Measurements from ENCODE around the gene PLD4.

Gene PLD4, protein sequence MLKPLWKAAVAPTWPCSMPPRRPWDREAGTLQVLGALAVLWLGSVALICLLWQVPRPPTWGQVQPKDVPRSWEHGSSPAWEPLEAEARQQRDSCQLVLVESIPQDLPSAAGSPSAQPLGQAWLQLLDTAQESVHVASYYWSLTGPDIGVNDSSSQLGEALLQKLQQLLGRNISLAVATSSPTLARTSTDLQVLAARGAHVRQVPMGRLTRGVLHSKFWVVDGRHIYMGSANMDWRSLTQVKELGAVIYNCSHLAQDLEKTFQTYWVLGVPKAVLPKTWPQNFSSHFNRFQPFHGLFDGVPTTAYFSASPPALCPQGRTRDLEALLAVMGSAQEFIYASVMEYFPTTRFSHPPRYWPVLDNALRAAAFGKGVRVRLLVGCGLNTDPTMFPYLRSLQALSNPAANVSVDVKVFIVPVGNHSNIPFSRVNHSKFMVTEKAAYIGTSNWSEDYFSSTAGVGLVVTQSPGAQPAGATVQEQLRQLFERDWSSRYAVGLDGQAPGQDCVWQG

DNA sequence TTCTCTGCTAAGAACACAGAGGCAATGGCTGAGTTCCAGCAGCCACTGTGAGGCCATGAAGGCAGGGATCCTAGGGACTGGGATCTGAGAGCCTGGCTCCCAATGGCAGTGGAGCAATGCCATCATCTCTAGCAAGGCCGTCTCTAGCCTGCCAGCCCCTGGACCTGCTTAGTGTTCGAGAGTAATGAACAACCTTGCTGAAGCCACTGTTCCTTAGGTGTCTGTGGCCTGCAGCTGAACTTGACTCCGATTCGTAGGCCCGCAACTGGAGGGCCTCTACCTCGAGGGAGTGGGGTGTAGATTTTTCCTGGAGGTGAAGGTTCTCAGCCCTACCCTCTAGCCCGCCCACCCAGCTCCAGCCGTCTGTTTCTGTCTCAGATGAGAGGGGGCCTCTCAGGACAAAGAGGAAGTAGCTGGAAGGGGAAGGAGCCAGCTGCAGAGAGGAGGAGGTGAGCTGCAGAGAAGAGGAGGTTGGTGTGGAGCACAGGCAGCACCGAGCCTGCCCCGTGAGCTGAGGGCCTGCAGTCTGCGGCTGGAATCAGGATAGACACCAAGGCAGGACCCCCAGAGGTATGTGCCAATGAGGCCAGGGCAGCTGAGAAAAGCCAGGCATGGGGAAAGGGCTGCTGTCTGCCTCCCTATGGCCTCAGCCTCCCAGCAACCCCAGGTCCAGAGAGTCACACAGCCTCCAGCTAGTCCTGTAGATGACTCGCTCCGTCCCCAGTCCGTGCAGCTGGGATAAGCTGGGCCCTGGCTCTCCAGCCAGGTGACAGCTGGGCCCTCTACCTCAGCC, at the start of gene PLD4:
PLD4 (plus strand) TSS at position 459 of the 793 bp plus-strand sequence. CDS start 2,262 bp downstream, outside the sequence.
- no peak for DNase-seq
- TF ChIP-seq GATA1 (IDR thresholded peaks at IDR 0.05; ENCODE audit: low read depth, low read length) = no peak
- no peak for TF ChIP-seq POLR2A (IDR thresholded peaks at IDR 0.05; ENCODE audit: low read length)

- TF ChIP-seq GATA1 (IDR thresholded peaks at IDR 0.05; ENCODE audit: low read depth, low read length) = no peak
- no peak for TF ChIP-seq POLR2A (IDR thresholded peaks at IDR 0.05; ENCODE audit: low read length)
- DNase-seq = no peak
These were observed 49.3 kb upstream of the PLD4 start for GRCh38 chr14:104875412-104875751.

DNA sequence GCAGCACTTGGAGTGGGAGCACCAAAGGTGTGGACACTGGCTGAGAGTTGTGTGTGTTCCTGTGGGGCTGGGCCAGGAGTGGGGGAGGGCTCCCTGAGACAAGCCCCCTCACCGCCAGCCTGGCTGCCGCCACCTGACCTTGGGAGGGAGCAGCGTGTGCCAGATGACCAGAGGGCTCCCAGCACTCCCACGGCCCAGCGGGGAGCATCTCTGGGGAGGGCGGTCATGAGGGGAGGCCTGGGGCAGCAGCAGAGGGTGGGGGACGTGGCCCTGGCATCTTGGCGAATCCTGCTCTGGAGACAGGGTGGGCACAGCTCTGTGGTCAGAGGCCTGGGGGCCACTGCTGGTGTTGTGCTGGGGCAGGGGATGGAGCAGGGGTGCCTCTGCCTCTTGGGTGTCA, 48.9 kb upstream of the PLD4 start:
- no peak for DNase-seq
- no peak for TF ChIP-seq POLR2A (IDR thresholded peaks at IDR 0.05; ENCODE audit: low read length)
- TF ChIP-seq GATA1 (IDR thresholded peaks at IDR 0.05; ENCODE audit: low read depth, low read length) = no peak

DNA sequence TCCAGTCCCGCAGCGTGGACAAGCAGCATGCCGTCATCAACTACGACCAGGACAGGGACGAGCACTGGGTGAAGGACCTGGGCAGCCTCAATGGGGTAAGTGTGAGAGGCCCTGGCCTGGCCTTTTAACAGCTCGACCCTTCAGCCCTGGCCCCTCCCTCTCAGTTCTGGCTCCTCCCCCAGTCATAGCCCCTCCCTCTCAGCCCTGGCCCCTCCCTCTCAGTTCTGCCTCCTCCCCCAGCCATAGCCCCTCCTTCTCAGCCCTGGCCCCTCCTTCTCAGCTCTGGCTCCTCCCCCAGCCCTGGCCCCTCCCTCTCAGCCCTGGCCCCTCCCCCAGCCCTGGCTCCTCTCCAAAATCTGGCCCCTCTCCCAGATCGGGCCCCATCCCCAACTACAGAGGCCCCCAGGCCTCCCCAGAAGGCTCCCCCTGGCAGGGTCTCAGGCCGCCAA, 48.4 kb upstream of the PLD4 start:
- no peak for TF ChIP-seq POLR2A (IDR thresholded peaks at IDR 0.05; ENCODE audit: low read length)
- TF ChIP-seq GATA1 (IDR thresholded peaks at IDR 0.05; ENCODE audit: low read depth, low read length) = no peak
- peak; percentile 42 to 59 for DNase-seq

- TF ChIP-seq POLR2A (IDR thresholded peaks at IDR 0.05; ENCODE audit: low read length) = no peak
- TF ChIP-seq GATA1 (IDR thresholded peaks at IDR 0.05; ENCODE audit: low read depth, low read length) = no peak
- DNase-seq = no peak
These were observed 47.4 kb upstream of the PLD4 start for GRCh38 chr14:104877066-104877805.

GRCh38 chr14:104877806-104878550, 46.7 kb upstream of the PLD4 start:
- no peak for DNase-seq

GRCh38 chr14:104878582-104878981, 46.1 kb upstream of the PLD4 start:
- no peak for DNase-seq
- TF ChIP-seq POLR2A (IDR thresholded peaks at IDR 0.05; ENCODE audit: low read length) (no peak), GATA1 (IDR thresholded peaks at IDR 0.05; ENCODE audit: low read depth, low read length) (no peak)

More at GRCh38 chr14:104877806-104878550, 46.7 kb upstream of the PLD4 start:
- TF ChIP-seq GATA1 (IDR thresholded peaks at IDR 0.05; ENCODE audit: low read depth, low read length) = no peak
- no peak for TF ChIP-seq POLR2A (IDR thresholded peaks at IDR 0.05; ENCODE audit: low read length)

- TF ChIP-seq GATA1 (IDR thresholded peaks at IDR 0.05; ENCODE audit: low read depth, low read length) = no peak
- no peak for TF ChIP-seq POLR2A (IDR thresholded peaks at IDR 0.05; ENCODE audit: low read length)
- no peak for DNase-seq
These were observed 45.3 kb upstream of the PLD4 start for GRCh38 chr14:104879201-104879982.

DNA sequence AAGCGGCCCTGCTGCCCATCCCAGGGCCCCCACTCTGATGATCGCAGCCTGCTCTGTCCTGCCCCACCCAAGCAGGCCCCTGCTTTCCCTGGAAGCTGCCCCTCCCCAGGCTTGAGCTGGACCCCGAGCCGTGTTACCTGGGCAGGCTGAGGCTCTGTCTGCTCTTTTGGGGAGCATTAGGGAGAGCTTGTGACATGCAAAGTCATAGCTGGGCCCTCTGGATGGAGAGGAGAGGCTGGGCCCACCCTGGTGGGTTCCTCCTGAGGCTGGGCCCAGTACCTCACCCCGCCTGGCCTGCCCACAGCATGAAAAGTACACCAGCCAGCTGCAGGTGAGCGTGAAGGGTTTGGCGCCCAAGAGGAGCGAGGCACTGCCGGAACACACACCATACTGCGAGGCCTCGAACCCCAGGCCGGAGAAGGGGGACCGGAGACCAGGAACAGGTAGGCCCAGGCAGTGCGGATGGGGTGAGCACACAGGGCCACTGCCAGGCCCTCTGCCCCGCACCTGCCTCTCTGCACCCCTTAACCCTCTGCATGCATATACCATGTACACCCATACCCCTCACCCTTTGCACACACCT, 44.6 kb upstream of the PLD4 start:
- no peak for DNase-seq
- no peak for TF ChIP-seq GATA1 (IDR thresholded peaks at IDR 0.05; ENCODE audit: low read depth, low read length)
- TF ChIP-seq POLR2A (IDR thresholded peaks at IDR 0.05; ENCODE audit: low read length) = no peak

- DNase-seq = no peak
- no peak for TF ChIP-seq GATA1 (IDR thresholded peaks at IDR 0.05; ENCODE audit: low read depth, low read length)
- TF ChIP-seq POLR2A (IDR thresholded peaks at IDR 0.05; ENCODE audit: low read length) = no peak
These were observed 44.0 kb upstream of the PLD4 start for GRCh38 chr14:104880584-104881210.

DNA sequence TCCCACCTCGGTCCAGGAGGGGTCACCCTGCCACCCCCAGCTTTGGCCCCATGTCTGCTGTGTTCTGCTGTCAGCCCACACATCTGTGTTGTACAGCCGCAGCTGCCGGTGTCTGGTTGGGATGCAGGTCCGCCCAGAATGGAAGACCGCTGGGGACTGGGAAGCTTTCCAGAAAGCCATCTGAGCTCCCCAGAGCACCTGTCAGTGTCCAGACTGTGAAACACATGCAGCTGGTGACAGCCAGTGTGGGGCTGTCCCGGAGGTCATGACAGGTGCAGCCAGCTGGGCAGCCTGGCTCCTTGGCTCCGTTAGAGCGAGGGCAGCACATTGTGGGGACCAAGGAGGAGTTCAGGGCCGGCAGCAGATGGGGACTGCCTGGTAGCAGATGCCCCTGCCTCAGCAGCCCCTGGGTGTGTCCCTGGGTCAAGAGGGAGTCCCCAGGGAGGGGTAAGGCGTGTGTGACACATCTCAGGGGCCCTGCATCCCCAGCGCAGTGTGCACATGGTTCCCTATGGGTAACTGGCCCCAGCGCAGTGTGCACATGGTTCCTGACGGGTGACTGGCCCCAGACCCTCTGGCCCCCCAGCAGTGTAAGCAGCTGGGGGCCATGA, 43.2 kb upstream of the PLD4 start:
- DNase-seq = no peak
- TF ChIP-seq POLR2A (IDR thresholded peaks at IDR 0.05; ENCODE audit: low read length) (no peak), GATA1 (IDR thresholded peaks at IDR 0.05; ENCODE audit: low read depth, low read length) (no peak)

All from erythroblast (primary cell).